Astrocyte of the cerebellum (primary cell): ENCODE results near the gene ARID1B.

Experiments
- DNase-seq: peaks from one replicate; pipeline ENCODE4 v3.0.0-alpha.2; 2011; ENCODE audit warnings: low read depth
- H3K4me3 ChIP-seq: 2 replicates; pipeline ENCODE4 v1.5.1; 2011; ENCODE audit warnings: mild to moderate bottlenecking, low read depth, low read length, moderate library complexity
- CTCF ChIP-seq: IDR thresholded peaks from 2 replicates; pipeline ENCODE4 v1.5.1; 2012; ENCODE audit warnings: low read length, low read depth, moderate library complexity, mild to moderate bottlenecking; ENCODE audit errors: missing control alignments
- in situ Hi-C: cut with HindIII; loops from 2 replicates; pipeline ENCODE4 v1.10.0; 2017; ENCODE audit warnings: low sequenced_read_pairs

The ARID1B gene

DNA sequence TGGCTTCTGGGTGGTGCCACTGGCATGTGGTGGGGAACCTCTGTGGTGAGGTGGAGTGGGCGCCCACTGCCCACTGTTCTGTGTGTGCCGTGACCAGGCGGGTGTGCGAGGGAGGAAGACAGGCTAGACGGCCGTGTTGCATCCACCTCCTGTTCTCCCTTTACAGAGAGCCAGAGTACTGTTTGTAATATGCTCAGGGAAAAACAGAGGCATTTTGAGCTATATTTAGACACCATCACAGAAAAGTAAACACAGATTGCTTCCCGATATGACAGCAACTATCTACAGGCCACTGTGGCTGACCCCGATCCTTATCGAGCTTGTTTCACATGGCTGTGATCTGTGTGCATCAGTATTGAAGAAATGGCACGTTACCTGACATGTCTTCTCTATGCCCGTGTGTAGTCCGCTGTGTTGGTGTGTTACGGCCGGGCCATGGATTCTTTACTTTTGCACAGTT, 45.6 kb downstream of the ARID1B start:
- no peak for DNase-seq
- no peak overlapping the region for H3K4me3 ChIP-seq
- in situ Hi-C loops, result no loop called here
- no peak for TF ChIP-seq CTCF

- no peak for DNase-seq
- no peak overlapping the region for H3K4me3 ChIP-seq
- in situ Hi-C loops, result no loop called here
- no peak for TF ChIP-seq CTCF
Measured at GRCh38 chr6:156824142-156824541, 47.0 kb downstream of the ARID1B start.

DNA sequence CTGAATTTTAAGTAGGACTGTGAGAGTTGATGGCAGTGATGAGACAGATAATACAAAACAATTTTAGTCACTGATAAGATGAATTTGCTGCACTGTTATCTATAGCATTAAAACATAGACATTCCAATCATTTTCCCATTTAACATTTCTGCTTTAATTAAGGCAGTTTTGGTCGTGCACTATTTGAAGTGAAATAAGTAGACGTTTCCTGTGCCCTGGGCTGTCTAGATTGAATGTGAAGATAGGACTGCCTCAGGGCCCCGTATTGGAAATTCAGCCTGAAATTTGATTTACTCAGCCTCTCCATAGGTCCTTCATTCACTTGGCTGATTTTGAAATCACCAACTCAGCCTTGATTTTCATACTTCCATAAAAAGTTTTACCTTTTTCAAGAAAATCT, 48.3 kb downstream of the ARID1B start:
- TF ChIP-seq CTCF, result no peak
- in situ Hi-C loops, result no loop called here
- no peak overlapping the region for H3K4me3 ChIP-seq
- no peak for DNase-seq

DNA sequence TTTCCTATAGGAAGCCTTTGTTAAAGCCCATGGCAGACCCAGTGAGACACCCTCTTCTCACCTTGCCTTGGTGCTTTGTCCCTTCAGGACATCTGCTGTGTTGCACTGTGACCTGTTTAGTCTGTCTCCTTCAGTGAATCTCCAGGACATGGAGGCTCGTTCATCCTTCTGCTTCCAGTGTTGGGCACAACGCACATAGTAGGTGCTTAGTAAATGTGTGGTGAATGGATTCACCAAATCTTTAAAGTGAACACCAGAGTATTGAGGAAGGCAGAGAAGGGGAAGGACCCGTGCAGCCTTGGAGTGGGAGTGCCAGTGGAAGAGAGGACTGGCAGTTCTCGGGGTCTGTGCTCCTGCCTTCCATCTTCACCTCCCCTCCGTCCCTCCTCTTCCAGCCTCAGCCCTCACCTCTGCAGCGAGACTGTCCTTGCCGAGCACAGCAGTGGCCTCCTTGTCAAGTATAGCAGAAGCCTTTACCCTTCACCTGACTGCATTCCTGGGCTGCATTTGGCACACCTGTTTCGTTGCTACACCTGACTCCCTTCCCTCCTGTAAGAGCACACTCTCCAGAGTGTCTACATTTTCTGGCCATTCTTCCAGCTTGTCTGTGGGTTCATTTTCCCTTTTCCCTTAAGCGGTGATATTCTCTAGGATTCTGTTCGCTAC, 49.2 kb downstream of the ARID1B start:
- no peak for TF ChIP-seq CTCF
- no peak for DNase-seq
- in situ Hi-C loops, result no loop called here
- H3K4me3 ChIP-seq, result no peak overlapping the region

DNA sequence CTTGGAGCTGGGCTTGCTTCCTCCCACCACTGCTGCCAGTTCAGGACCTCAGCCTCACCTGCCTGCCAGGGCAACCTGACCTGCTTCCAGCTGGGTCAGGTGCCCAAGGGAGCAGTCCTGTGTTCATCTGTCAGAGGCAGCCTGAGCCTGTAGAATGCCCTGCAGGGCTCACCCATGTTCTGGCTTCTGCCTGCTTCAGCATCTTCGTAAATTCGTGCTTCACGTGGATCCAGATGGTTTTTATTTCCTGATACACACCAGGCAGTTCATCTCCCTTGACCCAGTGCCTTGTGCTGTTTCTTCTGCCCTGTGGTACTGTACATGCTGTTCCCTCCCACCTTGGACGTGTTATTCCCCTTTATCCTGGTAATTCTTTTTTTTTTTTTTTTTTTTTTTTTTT, 50.2 kb downstream of the ARID1B start:
- DNase-seq, result no peak
- H3K4me3 ChIP-seq, result no peak overlapping the region
- in situ Hi-C loops, result no loop called here
- TF ChIP-seq CTCF, result no peak

DNA sequence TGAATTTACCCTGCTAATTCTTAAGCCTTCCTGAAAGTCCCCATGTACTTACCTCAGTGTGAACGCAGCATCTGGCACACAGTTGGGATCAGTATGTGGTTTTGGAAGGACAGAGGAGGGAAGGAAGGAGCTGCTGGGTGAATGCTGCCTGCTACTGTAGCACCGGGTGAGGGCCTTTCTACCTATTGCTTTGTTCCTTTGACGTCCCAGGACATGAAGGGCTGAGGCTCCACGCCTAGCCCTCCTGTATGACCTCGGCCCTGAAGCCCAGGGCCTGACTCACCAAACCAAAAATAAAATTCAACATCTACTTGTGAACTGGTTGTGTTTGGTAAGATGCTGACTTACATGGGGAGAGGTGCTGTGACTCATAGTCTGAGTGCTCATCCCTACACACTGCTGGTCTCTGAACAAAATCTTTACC, 51.1 kb downstream of the ARID1B start:
- in situ Hi-C loops, result no loop called here
- peak; percentile 28 for DNase-seq
- TF ChIP-seq CTCF, result no peak
- no peak overlapping the region for H3K4me3 ChIP-seq
